ENCODE results near the gene HMCN2.
"Not testable (repeated sequence)": the region's sequence is repeated elsewhere in the genome, so short reads cannot be mapped to it uniquely, and the experiment has no call there.

Gene HMCN2

GRCh38 chr9:130333041-130333711, 67.6 kb downstream of the HMCN2 start:
- no peak for DNase-seq

GRCh38 chr9:130333712-130334062, 68.1 kb downstream of the HMCN2 start:
- DNase-seq, result no peak

GRCh38 chr9:130334915-130335314, 69.4 kb downstream of the HMCN2 start:
- DNase-seq, result no peak

GRCh38 chr9:130336027-130336610, 70.6 kb downstream of the HMCN2 start:
- no peak for DNase-seq

- DNase-seq, result no peak
Measured at GRCh38 chr9:130336885-130337284, 71.3 kb downstream of the HMCN2 start.

- DNase-seq, result no peak
Measured at GRCh38 chr9:130337318-130337717, 71.8 kb downstream of the HMCN2 start.

- no peak for DNase-seq
Measured at GRCh38 chr9:130337784-130338380, 72.3 kb downstream of the HMCN2 start.

GRCh38 chr9:130338891-130339290, 73.3 kb downstream of the HMCN2 start:
- not testable (repeated sequence) for DNase-seq

- DNase-seq, result no peak
Measured at GRCh38 chr9:130339306-130339705, 73.7 kb downstream of the HMCN2 start.

- DNase-seq, result no peak
Measured at GRCh38 chr9:130340011-130340410, 74.5 kb downstream of the HMCN2 start.

GRCh38 chr9:130340557-130340956, 75.0 kb downstream of the HMCN2 start:
- DNase-seq, result not testable (repeated sequence)

GRCh38 chr9:130341128-130341527, 75.6 kb downstream of the HMCN2 start:
- no peak for DNase-seq

GRCh38 chr9:130341839-130342713, 76.5 kb downstream of the HMCN2 start:
- DNase-seq, result no peak

GRCh38 chr9:130342714-130343085, 77.1 kb downstream of the HMCN2 start:
- no peak for DNase-seq

GRCh38 chr9:130343445-130343918, 77.9 kb downstream of the HMCN2 start:
- DNase-seq, result no peak

GRCh38 chr9:130344366-130344765, 78.8 kb downstream of the HMCN2 start:
- DNase-seq, result no peak

GRCh38 chr9:130345009-130345896, 79.7 kb downstream of the HMCN2 start:
- DNase-seq, result no peak

GRCh38 chr9:130345897-130346385, 80.4 kb downstream of the HMCN2 start:
- DNase-seq, result no peak

GRCh38 chr9:130346431-130346830, 80.9 kb downstream of the HMCN2 start:
- no peak for DNase-seq

GRCh38 chr9:130347036-130347435, 81.5 kb downstream of the HMCN2 start:
- DNase-seq, result no peak

GRCh38 chr9:130347931-130348330, 82.4 kb downstream of the HMCN2 start:
- no peak for DNase-seq

GRCh38 chr9:130348341-130348740, 82.8 kb downstream of the HMCN2 start:
- DNase-seq, result no peak
